HG03457 (cell line): ENCODE results near the gene AGR2.

Experiments
- ATAC-seq: cut with Tn5 transposase; IDR thresholded peaks from one replicate; pipeline ENCODE4 v1.9.1; 2021; ENCODE audit warnings: moderate number of reproducible peaks; ENCODE audit not compliant: unreplicated experiment

AGR2 gene

DNA sequence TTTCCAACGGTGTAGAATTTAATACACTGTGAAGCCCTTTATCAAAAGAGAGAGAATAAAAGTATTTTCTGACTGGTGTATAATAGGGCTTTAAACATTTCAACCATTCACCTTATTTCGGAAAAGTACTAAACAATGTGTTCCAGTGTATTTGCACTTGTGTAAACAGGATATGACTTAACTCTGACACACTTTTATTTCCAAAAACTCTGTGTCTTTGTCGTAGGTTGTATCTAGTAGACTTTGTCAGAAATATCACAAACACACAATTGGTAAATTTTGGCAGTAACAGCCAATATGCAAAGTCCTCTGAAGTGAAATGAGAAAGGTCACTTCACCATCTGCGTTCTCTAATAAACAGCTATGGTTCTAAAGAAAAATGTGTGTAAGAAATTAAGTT, 61.6 kb downstream of the AGR2 start:
- ATAC-seq, result no peak

DNA sequence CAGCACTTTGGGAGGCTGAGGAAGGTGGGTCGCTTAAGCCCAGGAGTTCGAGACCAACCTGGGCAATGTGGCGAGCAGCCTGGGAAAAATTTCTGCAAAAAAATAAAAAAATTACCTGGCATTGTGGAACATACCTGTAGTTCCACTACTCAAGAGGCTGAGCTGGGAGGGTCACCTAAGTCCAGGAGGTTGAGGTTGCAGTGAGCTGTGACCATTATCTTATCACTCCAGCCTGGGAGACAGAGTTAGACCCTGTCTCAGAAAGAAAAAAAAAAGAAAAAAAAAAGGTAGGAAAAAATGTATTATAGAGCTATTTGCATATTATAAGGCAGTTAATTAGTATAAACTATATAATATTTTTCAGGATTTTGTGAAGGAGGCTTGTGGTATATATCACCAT, 62.3 kb downstream of the AGR2 start:
- ATAC-seq, result no peak
